ENCODE data around the gene SLC51A. TPM values are rescaled to one million over a fixed set of nuclear protein-coding genes. Genes with fewer than 3 reads are reported as not detected.

The SLC51A gene
- total and polyA plus RNA-seq, 2 donors (not counting 3 experiments of a cell fraction or from before 2014, with no cell fraction given) = not detected

GRCh38 chr3:196275126-196275525, 58.8 kb downstream of the SLC51A start:
- Histone ChIP-seq H3K27ac (ENCODE audit: insufficient read depth, low read depth, low read length) (no peak overlapping the region), H3K4me3 (replicated peaks in 1 of 3; ENCODE audit: insufficient read depth in 1 of 3, low read depth in 1 of 3, low read length in 3 of 3) (no peak overlapping the region), H2AFZ (ENCODE audit: low read depth, low read length) (no peak overlapping the region), H4K20me1 (replicated peaks; ENCODE audit: control insufficient read depth, extremely low read depth, insufficient read depth, low read length) (no peaks in the 10 kb centered on the region), H3K27me3 (ENCODE audit: control insufficient read depth in 2 of 2, insufficient read depth in 2 of 2, low read length in 2 of 2) (no peaks in the 10 kb centered on the region), H3K9ac (replicated peaks; ENCODE audit: extremely low read depth, insufficient read depth, low read length) (no peak overlapping the region), H3K9me3 (replicated peaks; ENCODE audit: control insufficient read depth, insufficient read depth, low read length) (no peaks in the 10 kb centered on the region), H3K79me2 (ENCODE audit: control insufficient read depth, insufficient read depth, low read length) (peaks cover 57% of the 10 kb centered on the region), H3K36me3 (ENCODE audit: control insufficient read depth in 2 of 2, extremely low read depth in 1 of 2, insufficient read depth in 2 of 2, low read length in 2 of 2) (peaks cover 0 to 6% of the 10 kb centered on the region in 2 experiments), H3K4me2 (ENCODE audit: insufficient read depth, low read length) (no peak overlapping the region), H3K4me1 (ENCODE audit: control insufficient read depth, extremely low read depth, insufficient read depth, low read length) (peaks cover 2% of the 10 kb centered on the region), H3K9me1 (replicated peaks; ENCODE audit: control insufficient read depth, extremely low read depth, insufficient read depth, low read length) (no peaks in the 10 kb centered on the region)
- ChIA-PET CTCF (no interaction called here), POLR2A (no interaction called here)
- no peak for TF ChIP-seq MAX (IDR thresholded peaks at IDR 0.05; ENCODE audit: insufficient read depth, insufficient read length)
- no peak for FAIRE-seq
- dilution Hi-C loops (cut with MboI; ENCODE audit: extremely low pct_ligation_motif_present, low sequenced_read_pairs) = loop anchor here (10.0 kb wide), 1 partner anchor 170 kb away; no protein-coding TSS in a partner anchor
- intact Hi-C loops (cut with micrococcal nuclease) = no loop called here
- DNase-seq (ENCODE audit: low read depth, low spot score) = no peak
- no TSS peak for BruUV-seq (replicated peaks)

GRCh38 chr3:196280689-196281440, 64.5 kb downstream of the SLC51A start:
- Histone ChIP-seq H3K4me2 (ENCODE audit: insufficient read depth, low read length) (no peak overlapping the region), H3K9ac (replicated peaks; ENCODE audit: extremely low read depth, insufficient read depth, low read length) (no peak overlapping the region), H3K9me3 (replicated peaks; ENCODE audit: control insufficient read depth, insufficient read depth, low read length) (no peaks in the 10 kb centered on the region), H3K9me1 (replicated peaks; ENCODE audit: control insufficient read depth, extremely low read depth, insufficient read depth, low read length) (no peaks in the 10 kb centered on the region), H3K79me2 (ENCODE audit: control insufficient read depth, insufficient read depth, low read length) (peaks cover 76% of the 10 kb centered on the region), H3K4me1 (ENCODE audit: control insufficient read depth, extremely low read depth, insufficient read depth, low read length) (peaks cover 6% of the 10 kb centered on the region), H2AFZ (ENCODE audit: low read depth, low read length) (no peak overlapping the region), H3K27me3 (ENCODE audit: control insufficient read depth in 2 of 2, insufficient read depth in 2 of 2, low read length in 2 of 2) (no peaks in the 10 kb centered on the region), H3K36me3 (ENCODE audit: control insufficient read depth in 2 of 2, extremely low read depth in 1 of 2, insufficient read depth in 2 of 2, low read length in 2 of 2) (no peaks in the 10 kb centered on the region), H4K20me1 (replicated peaks; ENCODE audit: control insufficient read depth, extremely low read depth, insufficient read depth, low read length) (no peaks in the 10 kb centered on the region), H3K27ac (ENCODE audit: insufficient read depth, low read depth, low read length) (no peak overlapping the region), H3K4me3 (replicated peaks in 1 of 3; ENCODE audit: insufficient read depth in 1 of 3, low read depth in 1 of 3, low read length in 3 of 3) (no peak overlapping the region)
- dilution Hi-C loops (cut with MboI; ENCODE audit: extremely low pct_ligation_motif_present, low sequenced_read_pairs) = no loop called here
- TF ChIP-seq GATA2 (IDR thresholded peaks at IDR 0.05; ENCODE audit: insufficient read depth, insufficient read length, low read depth, low read length) (no peak), JUN (IDR thresholded peaks at IDR 0.05; ENCODE audit: borderline replicate concordance, insufficient read depth, insufficient read length, low read depth) (no peak), FOS (IDR thresholded peaks at IDR 0.05; ENCODE audit: borderline replicate concordance, insufficient read depth, low read length) (no peak), EZH2 (IDR thresholded peaks at IDR 0.05; ENCODE audit: borderline replicate concordance, low read depth, low read length, severe bottlenecking) (no peak), POLR2A (IDR thresholded peaks at IDR 0.05; ENCODE audit: low read depth, low read length) (no peak), MAX (IDR thresholded peaks at IDR 0.05; ENCODE audit: insufficient read depth, insufficient read length) (no peak), MYC (IDR thresholded peaks at IDR 0.05; ENCODE audit: low read depth, low read length) (no peak), CTCF (IDR thresholded peaks at IDR 0.05; ENCODE audit: extremely low read depth in 1 of 2, insufficient read depth in 1 of 2, low read depth in 1 of 2, low read length in 2 of 2) (no peak), POLR2AphosphoS5 (IDR thresholded peaks at IDR 0.05; ENCODE audit: insufficient read depth, low read depth, low read length) (no peak)
- ChIA-PET POLR2A (no interaction called here), CTCF (interaction anchor here (1.4 kb wide), 1 partner anchor 8 kb away, joined by 3 read pairs; no protein-coding TSS in a partner anchor)
- no peak for DNase-seq (ENCODE audit: low read depth, low spot score)
- no TSS peak for BruUV-seq (replicated peaks)
- intact Hi-C loops (cut with micrococcal nuclease) = no loop called here
- no peak for FAIRE-seq

Data from endothelial cell of umbilical vein (primary cell).